Activated effector memory CD4-positive, alpha-beta T cell treated with anti-CD3 and anti-CD28 coated beads, Interleukin-2, amount 50 U/mL, for 16 hours (primary cell): ENCODE results near the gene C4B.

Experiments
- DNase-seq: peaks from one replicate; pipeline ENCODE4 v3.0.0-alpha.2; 2020

Gene C4B

GRCh38 chr6:32084780-32085179, 70.2 kb downstream of the C4B start:
- DNase-seq, result no peak
